ENCODE results near the gene MEX3D. TPM values are rescaled to one million over a fixed set of nuclear protein-coding genes. Genes with fewer than 3 reads are reported as not detected.

MEX3D gene
- total RNA-seq, 2 donors from 2014 or later, result 2.7 to 3.3 TPM

DNA sequence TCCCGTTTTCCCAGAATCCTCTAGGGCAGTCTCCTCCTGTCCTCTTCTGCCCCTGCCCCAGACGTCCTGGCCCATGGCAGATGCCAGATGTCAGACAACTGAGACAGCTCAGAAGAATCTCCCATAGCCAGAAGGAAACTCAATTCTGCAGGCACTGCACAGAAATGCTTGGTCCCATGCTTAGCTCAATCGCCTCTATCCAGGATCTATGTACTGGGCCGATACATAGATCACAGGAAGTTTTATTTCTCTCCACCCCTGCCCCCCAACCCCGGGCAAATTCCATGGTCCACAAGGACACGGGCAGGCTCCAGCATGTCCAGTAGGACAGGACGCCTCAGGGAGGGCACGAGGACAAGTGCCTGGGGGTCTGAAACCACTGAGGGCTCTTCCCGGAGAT lies 19.7 kb upstream of the MEX3D start:
- DNase-seq, result no peak
- Mint-ChIP-seq H3K36me3 (ENCODE audit: low read depth) (no peaks in the 10 kb centered on the region), H3K4me1 (peaks cover 15% of the 10 kb centered on the region), H3K27me3 (no peaks in the 10 kb centered on the region), H3K27ac (no peak overlapping the region), H3K4me3 (no peak overlapping the region)
- ATAC-seq, result no peak
- H3K9me3 ChIP-seq (ENCODE audit: control insufficient read depth, low read length, poor library complexity, severe bottlenecking), result no peaks in the 10 kb centered on the region

DNA sequence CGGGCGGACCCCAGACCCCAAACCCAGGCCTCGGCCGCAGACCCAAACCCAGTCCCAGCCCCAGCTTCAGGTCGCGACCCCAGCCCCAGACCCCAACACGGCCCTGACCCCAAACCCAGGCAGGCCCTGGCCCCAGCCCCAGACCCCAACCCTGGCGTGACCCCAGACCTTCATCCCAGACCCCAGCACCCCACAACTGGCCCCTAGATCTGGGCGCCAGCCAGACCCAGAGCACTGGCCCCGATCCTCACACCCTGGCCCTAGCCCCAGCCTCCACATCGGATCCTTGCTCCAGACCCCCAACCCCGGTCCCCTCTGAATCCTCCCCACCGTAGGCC lies 17.1 kb upstream of the MEX3D start:
- DNase-seq (no peak), ATAC-seq (no peak)
- Mint-ChIP-seq H3K36me3 (ENCODE audit: low read depth) (no peaks in the 10 kb centered on the region), H3K27me3 (no peaks in the 10 kb centered on the region), H3K4me1 (peaks cover 8% of the 10 kb centered on the region), H3K4me3 (no peak overlapping the region), H3K27ac (no peak overlapping the region)
- H3K9me3 ChIP-seq (ENCODE audit: control insufficient read depth, low read length, poor library complexity, severe bottlenecking), result no peaks in the 10 kb centered on the region

DNA sequence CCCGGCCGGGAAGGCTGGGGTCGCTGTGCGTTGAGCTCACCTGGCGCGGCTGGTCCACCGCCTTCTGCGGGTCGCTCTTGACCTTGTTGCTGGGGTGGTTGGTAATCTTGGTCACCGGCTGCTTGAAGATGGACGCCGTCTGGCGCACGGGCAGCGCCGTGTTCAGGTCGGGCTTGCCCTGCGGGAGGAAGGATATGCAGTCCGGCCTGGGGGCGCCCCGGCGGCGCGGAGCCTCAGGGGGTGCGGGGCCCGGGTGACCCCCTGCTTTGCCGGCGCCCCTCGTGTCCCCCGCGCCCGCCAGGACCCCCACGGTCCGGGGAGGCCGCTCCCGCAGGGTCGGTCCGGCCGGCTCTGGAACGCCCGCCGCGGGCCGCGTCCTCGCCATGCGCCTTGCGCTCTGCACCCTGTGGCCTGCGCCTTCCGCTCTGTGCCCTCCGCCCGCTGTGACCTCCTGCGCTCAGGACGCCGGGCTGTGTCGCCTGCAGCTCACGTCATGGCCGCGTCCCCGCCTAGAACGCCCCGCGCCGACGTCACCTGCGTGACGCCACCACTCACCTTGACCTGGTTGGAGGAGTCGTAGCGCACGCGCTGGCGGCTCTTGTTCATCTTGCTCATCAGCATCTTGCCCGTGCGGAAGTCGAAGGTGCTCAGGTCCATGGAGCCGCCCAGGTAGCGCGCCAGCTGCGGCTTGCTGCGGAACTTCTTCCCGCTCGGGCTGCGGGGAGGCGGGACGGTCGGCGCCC lies 16.5 kb upstream of the MEX3D start:
- H3K36me3 Mint-ChIP-seq (ENCODE audit: low read depth), result peaks cover 2% of the 10 kb centered on the region
- no peak overlapping the region for H3K27ac Mint-ChIP-seq
- no peak for ATAC-seq

DNA sequence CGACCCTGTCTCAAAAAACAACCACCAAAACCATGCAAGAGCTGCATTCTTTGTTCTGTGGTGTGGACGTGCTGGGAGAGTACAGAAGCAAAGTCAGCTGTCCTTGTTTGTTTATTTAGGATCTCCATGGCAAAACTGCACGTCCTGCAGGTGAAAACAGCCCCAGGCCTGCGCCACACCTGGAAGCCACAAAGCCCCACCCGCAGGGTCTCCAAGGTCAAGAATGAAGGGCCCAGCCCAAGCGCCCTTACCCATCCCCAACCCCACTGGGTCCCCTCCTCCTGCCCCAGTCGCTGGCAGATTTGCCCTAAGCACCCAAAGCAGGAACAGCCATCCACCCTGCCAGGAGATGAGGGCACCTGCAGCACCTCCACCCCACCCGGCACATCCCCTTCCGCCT lies 14.1 kb upstream of the MEX3D start:
- no peak overlapping the region for H3K4me3 Mint-ChIP-seq
- peaks cover 2% of the 10 kb centered on the region for H3K4me1 Mint-ChIP-seq
- H3K27me3 Mint-ChIP-seq, result no peaks in the 10 kb centered on the region
- DNase-seq, result no peak
- H3K27ac Mint-ChIP-seq, result no peak overlapping the region
- no peaks in the 10 kb centered on the region for H3K9me3 ChIP-seq (ENCODE audit: control insufficient read depth, low read length, poor library complexity, severe bottlenecking)
- ATAC-seq, result no peak
- peaks cover 2% of the 10 kb centered on the region for H3K36me3 Mint-ChIP-seq (ENCODE audit: low read depth)

More for the DNA sequence above, 16.5 kb upstream of the MEX3D start:
- Mint-ChIP-seq H3K27me3 (no peaks in the 10 kb centered on the region), H3K4me1 (peaks cover 6% of the 10 kb centered on the region), H3K4me3 (no peak overlapping the region)
- no peak for DNase-seq
- no peaks in the 10 kb centered on the region for H3K9me3 ChIP-seq (ENCODE audit: control insufficient read depth, low read length, poor library complexity, severe bottlenecking)

DNA sequence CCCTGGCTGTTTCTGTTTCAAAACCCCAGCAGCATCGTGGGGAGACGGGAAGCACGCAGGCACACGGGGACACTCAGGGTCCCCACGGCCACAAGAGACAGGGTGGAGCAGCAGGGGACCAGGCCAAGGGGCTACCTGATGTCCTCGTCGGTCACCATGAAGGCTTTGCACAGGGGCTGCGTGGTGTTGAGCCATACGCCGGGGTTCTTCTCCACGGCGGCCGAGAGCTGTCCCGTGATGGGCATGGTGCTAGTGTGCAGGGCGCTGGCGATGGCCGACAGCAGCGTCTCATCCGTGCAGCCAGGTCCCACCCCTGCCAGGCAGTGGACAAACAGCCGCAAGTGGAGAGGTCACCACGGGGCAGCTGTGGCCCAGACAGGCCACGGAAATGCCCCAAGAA lies 12.8 kb upstream of the MEX3D start:
- no peak for DNase-seq
- no peaks in the 10 kb centered on the region for H3K9me3 ChIP-seq (ENCODE audit: control insufficient read depth, low read length, poor library complexity, severe bottlenecking)
- Mint-ChIP-seq H3K27ac (no peak overlapping the region), H3K27me3 (no peaks in the 10 kb centered on the region), H3K36me3 (ENCODE audit: low read depth) (peaks cover 2% of the 10 kb centered on the region), H3K4me3 (no peak overlapping the region), H3K4me1 (peaks cover 2% of the 10 kb centered on the region)
- ATAC-seq, result no peak

DNA sequence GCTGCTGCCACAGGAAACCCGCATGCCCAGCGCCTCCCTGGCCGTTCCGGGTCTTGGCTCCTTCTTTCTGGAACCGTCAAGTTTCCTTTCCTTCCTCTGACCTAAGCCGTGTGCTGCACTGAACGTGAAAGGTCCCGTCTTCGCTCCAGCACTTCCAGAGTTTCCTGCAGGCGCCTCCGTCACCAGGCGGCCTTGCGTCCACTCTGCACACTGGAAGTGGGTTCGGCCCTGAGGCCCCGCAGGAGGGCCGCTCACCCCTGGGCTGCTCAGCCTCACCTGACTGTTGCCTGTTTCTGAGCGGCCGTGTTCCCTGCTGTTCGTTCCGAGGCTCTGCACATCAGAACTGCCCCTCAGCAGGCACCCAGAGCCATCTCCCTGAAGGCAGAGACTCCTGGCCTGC lies 12.3 kb upstream of the MEX3D start:
- H3K4me3 Mint-ChIP-seq, result no peak overlapping the region
- no peak overlapping the region for H3K27ac Mint-ChIP-seq
- H3K4me1 Mint-ChIP-seq, result peaks cover 6% of the 10 kb centered on the region
- DNase-seq (no peak), ATAC-seq (no peak)
- peaks cover 2% of the 10 kb centered on the region for H3K36me3 Mint-ChIP-seq (ENCODE audit: low read depth)
- H3K9me3 ChIP-seq (ENCODE audit: control insufficient read depth, low read length, poor library complexity, severe bottlenecking), result no peaks in the 10 kb centered on the region
- H3K27me3 Mint-ChIP-seq, result no peaks in the 10 kb centered on the region

DNA sequence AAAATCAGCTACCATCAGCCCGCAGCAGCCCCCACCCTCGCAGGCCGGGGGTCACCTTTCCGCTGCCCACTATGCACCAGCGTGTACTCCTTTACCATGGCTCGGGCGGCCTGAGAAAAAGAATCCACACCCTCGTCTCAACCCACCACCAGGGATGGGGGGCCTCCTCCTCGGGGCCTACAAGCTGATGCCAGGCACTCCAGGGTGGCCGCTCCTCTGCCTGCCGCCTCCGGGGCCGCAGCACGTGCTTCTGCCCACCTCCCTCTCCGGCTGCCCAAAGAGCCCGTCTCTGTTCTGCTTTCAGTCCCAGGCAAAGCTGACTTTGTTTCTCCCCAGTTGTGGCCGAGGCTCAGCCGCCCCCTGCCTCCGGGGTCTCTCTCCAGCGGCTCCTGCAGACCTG lies 11.1 kb upstream of the MEX3D start:
- no peak overlapping the region for H3K27ac Mint-ChIP-seq
- peaks cover 2% of the 10 kb centered on the region for H3K36me3 Mint-ChIP-seq (ENCODE audit: low read depth)

DNA sequence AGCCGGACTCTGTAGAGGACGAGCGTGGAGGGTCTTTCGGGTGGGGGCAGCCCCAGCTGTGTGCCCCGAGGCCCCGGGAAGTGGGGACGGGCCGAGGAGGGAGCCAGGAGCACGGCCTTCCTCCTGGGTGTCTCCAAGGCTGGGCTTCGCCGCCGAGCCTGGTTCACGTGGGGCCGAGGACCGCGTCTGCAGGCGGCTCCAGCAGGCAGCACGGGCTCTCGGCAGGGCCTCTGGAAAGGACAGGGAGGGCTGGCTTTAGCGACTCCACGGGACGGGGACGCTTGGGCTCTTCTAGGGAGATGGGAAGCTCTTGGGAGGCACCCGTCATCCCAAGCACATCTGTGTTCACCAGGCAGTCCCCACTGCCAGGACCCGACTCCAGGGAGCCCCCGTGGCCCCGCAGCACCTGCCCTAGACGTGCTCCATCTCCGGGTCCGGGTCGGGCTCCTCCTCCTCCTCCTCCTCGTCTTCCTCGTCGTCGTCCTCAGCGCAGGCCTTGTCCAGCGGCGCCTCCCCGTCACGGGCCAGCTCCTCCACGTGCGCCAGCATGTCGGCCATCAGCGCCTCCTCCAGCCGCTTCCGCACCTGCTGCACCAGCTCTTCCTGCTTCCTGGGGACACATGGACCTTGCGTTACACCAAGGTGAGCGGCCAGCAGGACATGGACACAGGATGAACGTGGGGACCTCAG lies 9.9 kb upstream of the MEX3D start:
- Mint-ChIP-seq H3K36me3 (ENCODE audit: low read depth) (peaks cover 2% of the 10 kb centered on the region), H3K27ac (no peak overlapping the region)
- no peak for ATAC-seq

More for the DNA sequence above, 11.1 kb upstream of the MEX3D start:
- DNase-seq, result no peak
- no peak for ATAC-seq
- H3K9me3 ChIP-seq (ENCODE audit: control insufficient read depth, low read length, poor library complexity, severe bottlenecking), result no peaks in the 10 kb centered on the region
- no peak overlapping the region for H3K4me3 Mint-ChIP-seq
- H3K4me1 Mint-ChIP-seq, result peaks cover 6% of the 10 kb centered on the region
- H3K27me3 Mint-ChIP-seq, result no peaks in the 10 kb centered on the region

DNA sequence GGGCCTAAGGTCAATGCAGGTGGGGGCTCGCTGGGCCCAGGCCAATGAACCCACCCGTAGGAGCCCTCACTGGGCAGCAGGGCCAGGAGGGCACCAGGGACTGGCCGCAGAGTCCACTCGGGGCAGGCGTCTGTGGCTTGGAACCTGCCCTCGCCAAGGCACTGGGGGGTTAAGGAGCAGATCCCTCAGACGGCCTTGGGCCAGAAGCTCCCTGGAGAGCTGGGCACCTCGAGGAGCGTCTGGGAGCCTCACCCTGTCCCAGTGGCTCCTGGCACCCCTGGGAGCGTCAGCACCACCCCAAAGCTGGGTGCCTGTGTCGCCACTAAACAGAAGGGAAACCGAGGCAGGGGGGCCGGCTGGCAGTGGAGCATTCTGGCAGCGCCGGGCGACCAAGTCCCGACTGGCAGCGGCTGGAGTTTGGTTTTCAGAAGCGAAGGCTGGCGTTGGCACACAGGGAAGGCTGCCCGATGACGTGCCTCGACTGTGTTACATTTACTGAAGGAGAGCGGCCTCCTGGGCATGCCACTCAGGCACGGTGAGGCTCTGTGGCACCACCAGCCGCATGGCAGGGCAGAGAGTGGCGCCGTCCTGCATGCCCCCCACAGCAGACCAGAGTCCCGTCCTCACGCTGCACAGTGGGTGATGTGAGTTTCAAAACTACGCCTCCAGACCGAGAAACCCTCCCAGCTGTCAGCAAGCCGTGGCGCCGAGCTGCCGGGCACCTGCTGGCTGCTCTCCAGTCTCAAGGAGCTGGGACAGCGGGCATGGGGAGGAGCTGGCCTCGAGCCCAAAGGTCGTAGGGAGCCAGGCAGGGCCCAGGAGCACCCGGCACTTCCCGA lies 9.2 kb upstream of the MEX3D start:
- H3K27me3 Mint-ChIP-seq, result no peaks in the 10 kb centered on the region
- DNase-seq, result no peak

More for the DNA sequence above, 9.9 kb upstream of the MEX3D start:
- DNase-seq, result no peak
- no peak overlapping the region for H3K4me3 Mint-ChIP-seq
- H3K4me1 Mint-ChIP-seq, result peaks cover 6% of the 10 kb centered on the region
- H3K9me3 ChIP-seq (ENCODE audit: control insufficient read depth, low read length, poor library complexity, severe bottlenecking), result no peaks in the 10 kb centered on the region
- no peaks in the 10 kb centered on the region for H3K27me3 Mint-ChIP-seq

DNA sequence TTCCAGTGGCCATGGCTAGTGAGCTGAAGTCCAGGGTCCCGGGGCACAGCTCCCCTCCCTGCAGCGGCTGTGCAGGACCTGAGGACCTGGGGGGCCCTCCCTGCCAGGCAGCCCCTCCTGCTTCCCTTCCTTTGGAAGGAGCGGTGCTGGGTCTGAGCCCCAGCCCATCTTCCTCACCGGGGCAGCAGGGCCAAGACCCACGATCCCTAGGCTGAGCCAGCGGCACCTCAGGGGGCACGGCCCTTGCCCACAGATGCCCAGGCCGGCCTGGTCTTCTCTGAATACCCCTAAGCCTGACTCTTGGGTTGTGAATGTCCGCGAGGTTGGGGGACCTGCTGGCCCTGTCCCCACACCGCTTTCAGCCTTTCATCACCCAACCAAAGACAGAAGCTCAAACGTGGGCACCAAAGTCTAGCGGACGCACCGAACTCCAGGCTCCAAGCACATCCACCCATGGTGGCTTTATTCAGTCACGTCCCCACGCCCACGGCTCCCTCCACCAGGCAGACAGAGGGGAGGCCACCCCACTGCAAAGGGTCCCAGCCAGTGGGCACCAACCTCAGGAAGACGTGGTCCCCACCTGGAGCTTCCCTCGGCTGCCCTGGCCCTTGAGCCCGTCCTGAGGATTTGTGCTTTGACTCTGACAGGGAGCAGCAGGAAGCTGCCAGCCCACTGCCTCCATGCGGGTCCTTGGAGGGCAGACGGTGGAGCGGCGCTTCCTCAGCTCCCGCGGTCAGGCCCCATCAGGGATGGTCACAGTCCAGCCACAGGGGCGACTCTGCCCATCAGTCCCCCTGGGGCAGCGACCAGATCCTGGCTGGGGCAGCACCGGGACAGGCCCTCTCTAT lies 8.3 kb upstream of the MEX3D start:
- Mint-ChIP-seq H3K36me3 (ENCODE audit: low read depth) (peaks cover 2% of the 10 kb centered on the region), H3K27ac (no peak overlapping the region), H3K27me3 (no peaks in the 10 kb centered on the region), H3K4me1 (peaks cover 6% of the 10 kb centered on the region), H3K4me3 (no peak overlapping the region)
- ATAC-seq, result no peak
- no peaks in the 10 kb centered on the region for H3K9me3 ChIP-seq (ENCODE audit: control insufficient read depth, low read length, poor library complexity, severe bottlenecking)
- DNase-seq, result no peak

More for the DNA sequence above, 9.2 kb upstream of the MEX3D start:
- Mint-ChIP-seq H3K36me3 (ENCODE audit: low read depth) (peaks cover 2% of the 10 kb centered on the region), H3K4me1 (peaks cover 6% of the 10 kb centered on the region), H3K27ac (no peak overlapping the region), H3K4me3 (no peak overlapping the region)
- ATAC-seq, result no peak
- H3K9me3 ChIP-seq (ENCODE audit: control insufficient read depth, low read length, poor library complexity, severe bottlenecking), result no peaks in the 10 kb centered on the region

DNA sequence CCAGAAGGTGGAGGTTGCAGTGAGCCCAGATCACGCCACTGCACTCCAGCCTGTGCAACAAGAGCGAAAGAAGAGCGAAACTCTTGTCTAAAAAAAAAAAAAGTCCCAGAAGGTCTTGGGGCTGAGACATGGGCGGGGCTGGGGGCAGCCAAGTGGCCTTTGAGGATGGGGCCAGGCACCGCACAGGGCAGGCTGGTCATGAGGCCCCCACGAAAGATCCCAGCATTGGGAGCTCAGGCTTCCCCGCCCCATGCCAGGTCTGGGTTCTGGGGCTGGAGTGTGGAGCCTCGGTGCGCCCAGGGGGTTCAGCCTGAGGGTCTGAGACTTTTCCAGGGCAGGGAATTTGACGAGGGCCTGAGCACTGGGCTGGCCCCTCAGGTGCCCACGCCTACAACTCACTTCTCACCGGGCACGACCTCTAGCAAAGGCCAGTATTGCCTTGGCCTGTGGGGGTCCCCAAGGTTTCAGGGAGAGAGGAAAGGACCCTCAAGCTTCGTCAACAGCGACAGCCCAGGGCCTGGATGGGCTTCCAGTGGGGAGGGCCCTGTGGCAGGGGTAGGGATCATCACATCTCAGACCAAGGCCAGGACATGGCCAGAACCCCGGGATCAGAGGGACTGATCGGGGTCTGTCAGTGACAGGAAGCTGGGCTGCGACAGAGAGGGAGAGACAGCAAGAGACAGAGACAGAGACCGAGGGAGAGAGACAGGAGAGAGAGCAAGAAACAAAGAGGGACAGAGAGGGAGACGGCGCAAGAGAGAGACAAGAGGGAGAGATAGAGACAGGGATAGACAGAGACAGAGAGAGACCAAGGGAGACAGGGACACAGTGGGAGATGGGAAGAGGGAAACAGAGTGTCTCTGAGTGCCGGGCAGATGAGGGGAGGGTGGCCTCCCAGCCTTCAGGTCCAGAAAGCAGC lies 7.5 kb upstream of the MEX3D start:
- no peaks in the 10 kb centered on the region for H3K9me3 ChIP-seq (ENCODE audit: control insufficient read depth, low read length, poor library complexity, severe bottlenecking)
- ATAC-seq, result no peak
- peaks cover 2% of the 10 kb centered on the region for H3K27me3 Mint-ChIP-seq
- H3K27ac Mint-ChIP-seq, result no peak overlapping the region
- no peak overlapping the region for H3K4me3 Mint-ChIP-seq
- H3K36me3 Mint-ChIP-seq (ENCODE audit: low read depth), result peaks cover 2% of the 10 kb centered on the region
- peaks cover 4% of the 10 kb centered on the region for H3K4me1 Mint-ChIP-seq
- DNase-seq, result no peak

Data from T-helper 17 cell (primary cell).